ENCODE data around the gene RPH3AL.
"Not testable (repeated sequence)": the region's sequence is repeated elsewhere in the genome, so short reads cannot be mapped to it uniquely, and the experiment has no call there.

RPH3AL gene

DNA sequence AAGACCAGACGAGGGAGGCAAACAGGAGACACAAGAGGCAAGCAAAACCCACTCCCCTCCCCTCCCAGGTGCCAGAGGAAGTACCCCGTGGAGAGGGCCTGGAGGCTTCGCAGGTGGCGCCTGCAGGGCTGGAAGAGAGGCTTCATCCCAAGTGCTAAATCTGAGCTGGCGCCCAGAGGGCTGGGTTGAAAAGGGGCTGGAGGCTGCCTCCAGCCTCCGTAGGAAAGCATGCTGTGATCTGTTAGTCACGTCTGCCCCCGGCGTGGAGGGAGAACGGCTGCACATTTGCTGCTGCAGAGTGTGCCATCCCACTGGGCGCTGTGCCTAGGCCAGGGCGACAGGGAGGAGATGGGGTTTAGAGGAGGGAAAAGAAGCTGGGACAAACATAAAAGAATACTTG, 16.9 kb downstream of the RPH3AL start:
- DNase-seq: no peak

DNA sequence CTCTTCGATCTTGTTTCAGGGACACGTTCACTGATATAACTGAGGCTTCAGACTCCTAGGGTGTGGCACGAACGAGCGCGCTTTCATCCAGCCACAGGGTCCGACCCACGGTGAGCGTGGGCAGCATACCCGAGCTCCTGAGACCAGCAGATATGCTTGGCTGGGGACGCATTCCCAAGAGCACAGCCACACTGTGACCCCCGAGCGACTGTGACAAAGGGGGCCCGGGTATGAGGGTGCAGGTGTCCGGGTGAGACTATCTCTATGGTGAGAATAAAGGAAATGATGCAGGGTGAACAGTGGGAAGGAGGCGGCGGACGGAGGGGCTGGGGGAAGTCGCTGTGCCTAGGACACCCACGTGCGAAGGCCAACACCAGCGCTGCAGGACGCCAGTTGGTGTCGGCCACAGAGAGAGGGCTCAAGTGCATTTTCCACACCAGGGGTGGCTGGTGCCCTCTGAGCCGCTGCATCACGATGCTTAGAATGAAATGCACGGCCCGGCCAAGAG, 17.6 kb downstream of the RPH3AL start:
- no peak for DNase-seq

DNA sequence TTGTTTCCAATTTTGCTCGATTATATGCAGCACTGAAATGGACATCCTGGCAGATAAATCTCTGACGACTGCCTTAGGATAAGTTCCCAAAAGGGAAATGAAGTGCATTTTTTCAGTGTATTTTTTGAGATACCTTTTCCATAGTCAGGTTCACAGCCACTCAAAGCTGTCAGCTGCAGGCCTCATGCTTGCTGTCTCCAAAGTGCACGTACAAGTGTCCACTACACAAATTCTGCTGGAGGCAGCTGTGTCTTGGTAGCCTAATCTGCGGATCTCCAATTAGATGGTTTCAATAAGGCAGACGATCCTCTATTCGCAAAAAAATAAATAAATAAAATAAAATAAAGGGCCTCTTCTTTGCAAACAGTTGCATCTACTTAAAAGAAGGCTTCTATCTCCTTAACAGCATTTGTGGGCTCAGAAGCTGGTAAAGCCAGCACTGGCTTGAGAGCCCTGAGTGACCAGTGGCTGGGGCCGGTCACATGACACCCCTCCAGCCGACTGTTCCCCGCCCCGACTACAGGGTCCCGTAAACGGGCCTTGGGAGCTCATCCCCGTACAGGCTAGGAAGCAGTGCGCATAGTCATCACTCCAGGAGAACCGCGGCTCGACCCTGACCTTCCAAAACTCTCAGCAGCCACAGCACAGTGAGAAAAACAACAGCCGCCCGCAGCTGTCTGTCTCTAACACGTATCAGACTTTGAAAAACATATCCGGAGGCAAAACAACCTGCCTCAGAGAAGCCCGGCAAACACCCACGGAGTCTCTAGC, 18.8 kb downstream of the RPH3AL start:
- DNase-seq: no peak

DNA sequence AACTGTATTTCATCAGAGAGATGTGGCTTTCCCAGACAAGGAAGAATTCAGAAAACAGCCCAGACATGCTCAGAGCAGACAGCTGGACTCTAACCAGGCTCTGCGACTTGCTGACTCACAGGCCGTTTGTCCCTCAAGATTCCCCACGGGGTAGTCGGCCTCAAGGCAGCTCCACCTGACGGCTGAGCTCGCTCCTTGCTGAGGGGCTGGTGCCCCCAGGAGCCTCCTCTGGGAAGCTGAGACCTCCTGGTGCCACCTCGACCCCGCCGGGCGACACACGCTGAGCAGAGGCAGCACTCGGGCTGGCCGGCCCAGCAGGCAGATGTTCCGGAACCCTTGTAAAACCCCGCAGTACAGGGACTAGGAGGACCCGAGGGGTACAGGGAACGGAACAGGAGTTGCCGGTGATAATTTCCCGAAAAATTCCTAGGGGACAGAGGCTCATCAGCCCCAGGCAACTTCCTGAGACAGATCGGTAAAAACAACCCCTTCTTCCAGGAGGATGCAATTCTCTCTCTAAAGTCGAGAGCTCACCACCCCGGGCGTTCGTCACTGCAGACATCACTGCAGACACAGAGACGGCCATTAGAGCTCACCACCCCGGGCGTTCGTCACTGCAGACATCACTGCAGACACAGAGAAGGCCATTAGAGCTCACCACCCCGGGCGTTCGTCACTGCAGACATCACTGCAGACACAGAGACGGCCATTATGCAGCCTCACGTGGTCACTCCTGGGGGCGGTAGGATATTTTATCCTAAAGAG, 19.9 kb downstream of the RPH3AL start:
- DNase-seq: no peak

- DNase-seq: no peak
These were observed 20.6 kb downstream of the RPH3AL start for GRCh38 chr17:332023-332422.

- DNase-seq: peak; percentile 90
These were observed 21.5 kb downstream of the RPH3AL start for GRCh38 chr17:330993-331701.

DNA sequence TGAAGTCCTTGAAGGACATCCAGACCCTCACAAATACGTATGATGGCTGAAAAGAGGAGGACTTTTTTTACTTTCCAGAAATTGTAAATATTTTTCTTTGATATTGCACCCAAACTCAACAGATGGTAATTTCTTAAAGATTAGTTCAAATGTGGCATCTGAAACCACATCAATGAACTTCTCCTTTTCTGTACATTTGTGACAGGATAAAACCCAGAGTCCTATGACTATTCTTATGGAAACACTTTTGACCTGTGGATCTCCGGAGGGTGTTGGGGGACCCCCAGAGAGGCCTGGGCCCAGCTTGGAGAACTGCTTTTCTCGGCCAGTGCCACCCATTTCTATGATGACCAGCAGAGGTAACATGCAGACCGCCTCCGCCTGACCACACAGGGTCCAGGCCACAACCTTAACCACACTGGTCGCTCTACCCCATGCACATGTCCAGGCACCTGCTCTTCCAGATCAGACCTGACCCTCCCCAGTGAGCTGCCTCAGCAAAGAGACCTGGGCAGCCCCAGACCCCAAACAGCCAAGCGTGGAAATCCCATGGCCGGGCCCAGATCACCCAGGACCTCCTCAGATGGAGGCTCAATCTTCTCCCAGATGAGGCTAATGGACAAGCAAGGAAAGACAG, 22.7 kb downstream of the RPH3AL start:
- no peak for DNase-seq

GRCh38 chr17:327971-328370, 24.6 kb downstream of the RPH3AL start:
- DNase-seq: no peak

DNA sequence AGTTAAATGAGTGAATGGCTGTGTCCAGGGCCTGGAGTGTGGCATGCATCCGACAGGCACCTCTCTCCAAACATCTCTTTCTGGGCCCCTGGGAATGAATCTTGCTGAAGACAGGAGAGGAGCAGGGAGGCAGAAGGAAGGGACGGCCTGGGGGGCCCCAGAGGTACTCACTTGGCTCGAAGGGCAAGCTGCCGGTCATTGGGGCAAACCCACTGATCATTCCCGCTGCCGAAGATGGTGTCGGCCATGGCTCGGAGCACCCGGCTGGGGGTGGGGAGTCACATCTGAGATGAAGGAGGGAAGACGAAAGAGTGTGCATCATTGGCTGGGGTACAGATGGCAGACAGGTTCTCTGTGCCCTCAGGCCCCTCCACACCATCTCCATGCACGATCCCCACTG, 25.3 kb downstream of the RPH3AL start:
- no peak for DNase-seq

GRCh38 chr17:326010-326621, 26.5 kb downstream of the RPH3AL start:
- DNase-seq: no peak

- DNase-seq: no peak
These were observed 27.2 kb downstream of the RPH3AL start for GRCh38 chr17:325270-326009.

DNA sequence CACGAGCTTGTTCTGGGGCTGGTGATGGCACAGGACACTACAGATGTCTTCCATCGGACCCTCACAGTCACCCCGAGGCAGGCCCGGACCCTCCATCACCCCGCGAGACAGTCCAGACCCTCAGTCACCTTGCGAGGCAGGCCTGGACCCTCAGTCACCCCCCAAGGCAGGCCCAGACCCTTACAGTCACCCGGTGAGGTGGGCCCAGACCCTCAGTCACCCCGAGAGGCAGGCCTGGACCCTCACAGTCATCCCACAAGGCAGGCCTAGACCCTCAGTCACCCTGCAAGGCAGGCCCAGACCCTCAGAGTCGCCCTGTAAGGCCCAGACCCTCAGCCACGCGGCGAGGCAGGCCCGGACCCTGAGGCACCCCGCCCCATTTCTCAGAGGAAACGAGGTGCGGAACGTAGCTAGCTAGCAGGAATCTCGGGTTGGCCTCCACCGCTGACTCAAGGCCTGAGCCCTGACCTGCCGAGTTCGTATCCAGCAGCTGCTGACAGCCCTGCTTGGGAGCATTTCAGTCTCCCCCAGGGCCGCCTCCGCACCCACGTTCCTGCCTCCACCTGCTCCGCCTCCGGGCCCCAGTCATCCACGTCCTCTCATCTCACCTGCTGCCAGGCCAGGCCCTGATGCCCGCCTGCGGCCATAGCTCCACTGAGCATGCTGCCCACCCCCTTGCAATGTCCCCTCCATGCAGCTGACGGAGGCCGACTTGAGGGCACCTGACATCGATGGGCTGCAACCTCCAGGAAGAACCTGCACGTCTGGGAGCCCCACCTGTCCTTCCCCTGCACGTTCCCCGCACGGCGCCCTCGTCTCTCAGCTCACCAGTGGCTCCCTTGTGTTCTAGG, 28.7 kb downstream of the RPH3AL start:
- DNase-seq: no peak

DNA sequence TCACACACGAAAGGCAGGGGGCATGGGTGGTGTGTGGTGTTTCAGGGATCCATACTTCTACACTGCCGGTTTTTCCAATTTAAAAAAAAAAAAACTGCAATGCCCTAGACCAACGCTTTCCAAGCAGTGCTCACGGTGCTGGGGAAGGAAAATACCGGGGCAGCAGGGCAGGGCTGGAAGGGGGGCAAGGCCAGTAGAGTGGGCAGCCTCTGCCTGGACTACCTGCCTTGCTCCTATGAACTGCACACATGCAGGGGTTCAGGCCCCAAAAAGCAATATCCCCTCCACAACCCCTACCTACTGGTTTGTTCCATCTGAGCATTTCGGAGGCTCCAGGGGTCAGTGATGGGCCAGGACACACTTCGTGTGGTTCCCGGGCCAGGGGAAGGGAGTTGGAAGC, 29.4 kb downstream of the RPH3AL start:
- no peak for DNase-seq

- DNase-seq: no peak
These were observed 30.4 kb downstream of the RPH3AL start for GRCh38 chr17:322006-322780.

- no peak for DNase-seq
These were observed 31.1 kb downstream of the RPH3AL start for GRCh38 chr17:321386-321941.

DNA sequence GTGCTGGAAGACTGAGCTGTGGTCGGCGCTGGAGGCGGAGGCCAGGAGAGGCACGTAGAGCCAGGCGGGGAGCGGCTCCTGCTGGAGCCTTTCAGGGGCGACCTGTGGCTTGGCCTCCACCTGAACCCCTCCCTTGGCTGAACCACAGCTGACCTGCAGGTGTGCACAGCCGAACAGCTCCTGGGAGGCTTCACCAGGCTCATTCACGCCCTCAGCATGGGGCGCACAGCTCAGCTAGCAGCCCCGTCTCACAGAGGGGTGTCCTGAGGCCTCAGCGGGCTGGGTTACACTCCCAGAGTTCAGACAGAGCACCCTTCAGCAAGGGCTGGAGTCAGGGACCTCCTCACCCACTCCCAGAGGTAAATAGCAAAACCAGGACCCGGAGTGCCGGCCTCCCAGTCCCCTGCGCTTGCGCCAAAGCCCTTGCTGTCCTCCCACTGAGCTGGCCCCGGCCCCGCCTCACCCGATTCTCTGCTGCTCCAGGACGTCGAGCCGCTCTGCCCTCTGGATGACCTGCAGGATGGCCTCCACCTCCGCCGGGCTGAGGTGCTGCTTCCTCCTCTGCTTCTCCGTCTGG, 31.7 kb downstream of the RPH3AL start:
- DNase-seq: no peak

DNA sequence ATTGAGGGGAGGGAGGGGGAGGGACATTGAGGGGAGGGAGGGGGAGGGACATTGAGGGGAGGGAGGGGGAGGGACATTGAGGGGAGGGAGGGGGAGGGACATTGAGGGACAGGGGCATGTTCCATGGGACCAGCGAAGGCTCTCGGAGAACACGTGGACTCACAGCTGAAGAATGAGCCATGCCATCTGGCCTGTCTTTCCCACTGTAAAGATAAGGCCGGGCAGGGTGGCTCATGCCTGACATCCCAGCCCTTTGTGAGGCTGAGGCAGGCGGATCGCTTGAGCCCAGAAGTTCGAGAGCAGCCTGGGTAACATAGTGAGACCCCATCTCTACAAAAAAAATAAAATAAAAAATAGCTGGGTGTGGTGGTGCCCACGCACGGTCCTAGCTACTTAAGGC, 32.5 kb downstream of the RPH3AL start:
- peak; percentile 16 for DNase-seq

GRCh38 chr17:319266-319665, 33.3 kb downstream of the RPH3AL start:
- DNase-seq: no peak

DNA sequence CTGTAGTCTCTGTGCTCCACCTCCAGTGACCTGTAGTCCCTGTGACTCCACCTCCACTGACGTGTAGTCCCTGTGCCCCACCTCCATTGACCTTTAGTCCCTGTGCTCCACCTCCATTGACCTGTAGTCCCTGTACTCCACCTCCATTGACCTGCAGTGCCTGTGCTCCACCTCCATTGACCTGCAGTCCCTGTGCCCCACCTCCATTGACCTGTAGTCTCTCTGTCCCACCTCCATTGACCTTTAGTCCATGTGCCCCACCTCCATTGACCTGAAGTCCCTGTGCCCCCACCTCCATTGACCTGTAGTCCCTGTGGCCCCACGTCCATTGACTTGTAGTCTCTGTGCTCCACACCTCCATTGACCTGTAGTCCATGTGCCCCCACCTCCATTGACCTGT, 35.5 kb downstream of the RPH3AL start:
- DNase-seq: not testable (repeated sequence)

Data from NCI-H1694 (cell line).